ENCODE results near the gene ERBB4. TPM values are rescaled to one million over a fixed set of nuclear protein-coding genes. Genes with fewer than 3 reads are reported as not detected.

The ERBB4 gene
- total RNA-seq, 1 experiment from 2014 or later, result 0.04 TPM

GRCh38 chr2:211760103-211760502 is 778.5 kb downstream of the ERBB4 start:
- no peak for DNase-seq
- Histone ChIP-seq H3K9me3 (ENCODE audit: control insufficient read depth, low read depth, low read length) (no peaks in the 10 kb centered on the region), H2BK12ac (ENCODE audit: insufficient read length, low read depth, low read length) (no peak overlapping the region), H3K23me2 (ENCODE audit: insufficient read length, low read depth, low read length, poor library complexity, severe bottlenecking) (no peaks in the 10 kb centered on the region), H2BK20ac (ENCODE audit: low read depth, low read length, poor library complexity, severe bottlenecking) (no peak overlapping the region), H3T11ph (ENCODE audit: low read length) (no peak overlapping the region), H3K4me1 (ENCODE audit: insufficient read depth, low read length) (no peaks in the 10 kb centered on the region), H3K27ac (ENCODE audit: insufficient read length, low read depth, low read length) (no peak overlapping the region), H2AK5ac (ENCODE audit: insufficient read length, low read length) (no peak overlapping the region), H3K9ac (ENCODE audit: extremely low read depth, insufficient read length, low read length) (no peak overlapping the region), H3K79me1 (ENCODE audit: insufficient read depth, low read depth, low read length, poor library complexity, severe bottlenecking) (no peaks in the 10 kb centered on the region), H4K20me1 (ENCODE audit: control insufficient read depth, insufficient read depth, insufficient read length) (no peaks in the 10 kb centered on the region), H3K18ac (ENCODE audit: insufficient read length, low read depth, low read length) (no peak overlapping the region), H4K8ac (replicated peaks; ENCODE audit: insufficient read length, low read depth, low read length) (no peak overlapping the region), H2AFZ (ENCODE audit: low read length) (no peak overlapping the region), H3K4ac (ENCODE audit: low read depth, low read length) (no peak overlapping the region), H4K5ac (ENCODE audit: insufficient read length, low read depth, low read length) (no peak overlapping the region), H3K79me2 (ENCODE audit: insufficient read depth, low read length) (no peaks in the 10 kb centered on the region), H3K23ac (ENCODE audit: insufficient read length, low read depth, low read length) (no peak overlapping the region), H3K14ac (ENCODE audit: insufficient read depth, low read length) (no peak overlapping the region), H3K56ac (ENCODE audit: insufficient read length, low read depth, low read length) (no peak overlapping the region), H2BK15ac (ENCODE audit: low read depth, low read length) (no peak overlapping the region), H3K27me3 (ENCODE audit: insufficient read depth, low read length) (no peaks in the 10 kb centered on the region), H4K91ac (ENCODE audit: insufficient read length, low read depth, low read length) (no peak overlapping the region), H3K4me2 (ENCODE audit: insufficient read depth, insufficient read length, low read length) (no peak overlapping the region), H2BK120ac (ENCODE audit: low read depth, low read length, poor library complexity, severe bottlenecking) (no peak overlapping the region), H2BK5ac (ENCODE audit: insufficient read length, low read length) (no peak overlapping the region)
- no peak overlapping the region for H3K4me3 Mint-ChIP-seq
- no peak overlapping the region for H3K27ac Mint-ChIP-seq
- no peak for TF ChIP-seq CTCF (conservative IDR thresholded peaks at IDR 0.05)
- H3K27me3 Mint-ChIP-seq (ENCODE audit: low read depth), result no peaks in the 10 kb centered on the region
- no peaks in the 10 kb centered on the region for H3K9me3 Mint-ChIP-seq
- H3K36me3 Mint-ChIP-seq (ENCODE audit: insufficient read depth in 1 of 3, low read depth in 3 of 3), result no peaks in the 10 kb centered on the region
- no CpG with 5 or more reads among the region's 1 CpG for WGBS (ENCODE audit: extremely low coverage, insufficient read length, low lambda C conversion rate)
- peaks cover 4 to 5% of the 10 kb centered on the region in 2 experiments; a peak in 2 of 4 replicates for H3K4me1 Mint-ChIP-seq

Measured in H9 (cell line).